HEK293T (cell line): ENCODE measurements around the gene FGF14.

ENCODE experiments used
- ARNT ChIP-seq: fragments of 450-650 bp; IDR thresholded peaks from 2 replicates; pipeline ENCODE4 v1.6.1; 2017; ENCODE audit warnings: mild to moderate bottlenecking
- ELF4 ChIP-seq: fragments of 450-650 bp; IDR thresholded peaks from 2 replicates; pipeline ENCODE4 v1.6.1; 2017; ENCODE audit warnings: antibody characterized with exemption
- FOXK2 ChIP-seq: fragments of 450-650 bp; IDR thresholded peaks from 2 replicates; pipeline ENCODE4 v1.6.1; 2016; ENCODE audit warnings: mild to moderate bottlenecking
- LEF1 ChIP-seq: fragments of 450-650 bp; IDR thresholded peaks from 2 replicates; pipeline ENCODE4 v1.6.1; 2017; ENCODE audit warnings: mild to moderate bottlenecking, borderline replicate concordance
- TARDBP ChIP-seq: fragments of 450-650 bp; IDR thresholded peaks from 2 replicates; pipeline ENCODE4 v1.6.1; 2016
- TF ChIP-seq, protein P1 (sequence below): fragments of 450-650 bp; IDR thresholded peaks from 2 replicates; pipeline ENCODE4 v1.6.1; 2016

- TF ChIP-seq TARDBP (no peak), ELF4 (no peak), FOXK2 (no peak), LEF1 (no peak), ARNT (no peak)
- TF ChIP-seq, protein P1, sequence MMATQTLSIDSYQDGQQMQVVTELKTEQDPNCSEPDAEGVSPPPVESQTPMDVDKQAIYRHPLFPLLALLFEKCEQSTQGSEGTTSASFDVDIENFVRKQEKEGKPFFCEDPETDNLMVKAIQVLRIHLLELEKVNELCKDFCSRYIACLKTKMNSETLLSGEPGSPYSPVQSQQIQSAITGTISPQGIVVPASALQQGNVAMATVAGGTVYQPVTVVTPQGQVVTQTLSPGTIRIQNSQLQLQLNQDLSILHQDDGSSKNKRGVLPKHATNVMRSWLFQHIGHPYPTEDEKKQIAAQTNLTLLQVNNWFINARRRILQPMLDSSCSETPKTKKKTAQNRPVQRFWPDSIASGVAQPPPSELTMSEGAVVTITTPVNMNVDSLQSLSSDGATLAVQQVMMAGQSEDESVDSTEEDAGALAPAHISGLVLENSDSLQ = no peak
These were observed 140.0 kb downstream of the FGF14 start for GRCh38 chr13:102261809-102262208.
